Measurements from ENCODE around the gene WWOX.

The WWOX gene

DNA sequence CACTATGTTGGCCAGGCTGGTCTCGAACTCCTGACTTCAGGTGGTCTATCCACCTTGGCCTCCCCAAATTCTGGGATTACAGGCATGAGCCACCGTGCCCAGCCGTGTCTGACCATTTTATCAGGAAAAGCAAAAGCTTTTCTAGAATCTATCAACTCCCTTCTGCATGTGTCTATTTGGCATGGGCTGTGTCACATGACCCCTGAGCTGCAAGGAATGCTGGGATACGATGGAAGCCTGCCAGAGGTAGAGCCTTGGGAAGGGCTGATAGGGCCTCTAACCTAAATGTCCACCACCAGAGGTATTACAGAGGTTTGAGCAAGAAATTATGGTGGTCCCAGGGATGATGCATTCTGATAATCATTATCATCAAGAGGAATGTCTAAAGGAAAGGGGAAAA is 616.2 kb downstream of the WWOX start:
- DNase-seq: no peak

DNA sequence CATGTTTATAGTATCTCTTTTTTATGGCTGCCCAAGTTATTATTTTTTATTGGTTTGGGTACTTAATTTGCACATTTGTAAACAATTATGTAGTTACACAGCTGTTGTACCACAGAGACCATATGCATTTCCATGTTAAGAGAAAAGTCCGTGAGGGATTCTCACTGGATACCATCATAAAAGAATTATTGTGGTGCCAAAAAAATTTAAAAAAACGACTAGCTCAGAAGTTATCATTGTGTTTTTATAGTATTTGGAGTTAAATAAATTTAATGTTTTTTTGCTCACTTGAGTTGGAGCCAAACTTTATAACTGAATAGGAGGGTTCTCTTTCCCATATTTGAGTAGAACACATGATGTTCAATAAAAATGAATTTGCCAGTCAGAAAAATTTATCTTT is 618.7 kb downstream of the WWOX start:
- DNase-seq: no peak

- DNase-seq: no peak
Measured at GRCh38 chr16:78720416-78720815, 621.0 kb downstream of the WWOX start.

DNA sequence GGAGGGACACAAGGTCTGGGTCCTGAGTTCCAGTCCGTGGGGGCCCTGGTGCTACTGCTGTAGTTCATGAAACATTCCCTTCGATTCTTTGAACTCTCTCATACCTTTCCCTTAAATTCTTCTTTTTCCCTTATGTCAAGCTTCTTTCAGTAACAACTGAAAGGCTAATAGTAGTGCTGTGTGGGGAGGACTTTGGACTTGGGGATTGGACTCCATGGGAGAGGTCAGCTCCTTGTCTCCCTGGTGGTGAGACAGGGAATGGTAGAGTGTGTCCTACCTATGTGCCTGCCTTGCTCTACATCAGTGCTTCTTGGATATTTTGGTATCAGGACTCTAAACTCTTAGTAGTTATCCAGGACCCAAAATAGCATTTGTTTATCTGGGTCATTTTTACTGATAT is 628.1 kb downstream of the WWOX start:
- no peak for DNase-seq

DNA sequence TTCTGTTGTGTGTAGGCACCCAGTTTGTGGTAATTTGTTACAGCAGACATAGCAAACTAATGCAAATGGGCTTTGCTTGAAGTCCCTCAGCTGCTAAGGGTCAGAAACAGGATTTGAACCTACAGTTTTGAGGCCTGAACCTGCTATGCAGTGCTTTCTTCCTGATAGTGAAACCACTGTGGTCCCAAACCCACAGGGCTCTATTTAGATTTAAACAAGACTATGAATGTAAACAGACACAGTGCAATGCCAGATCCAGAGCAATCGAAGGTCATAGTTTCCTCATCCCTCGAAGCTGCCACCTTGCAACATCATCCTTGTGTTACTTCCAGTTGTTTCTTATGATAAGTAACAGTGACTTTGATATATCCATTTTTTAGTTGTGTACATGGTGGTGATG is 630.2 kb downstream of the WWOX start:
- no peak for DNase-seq

GRCh38 chr16:78731785-78732184 is 632.3 kb downstream of the WWOX start:
- DNase-seq: no peak

DNA sequence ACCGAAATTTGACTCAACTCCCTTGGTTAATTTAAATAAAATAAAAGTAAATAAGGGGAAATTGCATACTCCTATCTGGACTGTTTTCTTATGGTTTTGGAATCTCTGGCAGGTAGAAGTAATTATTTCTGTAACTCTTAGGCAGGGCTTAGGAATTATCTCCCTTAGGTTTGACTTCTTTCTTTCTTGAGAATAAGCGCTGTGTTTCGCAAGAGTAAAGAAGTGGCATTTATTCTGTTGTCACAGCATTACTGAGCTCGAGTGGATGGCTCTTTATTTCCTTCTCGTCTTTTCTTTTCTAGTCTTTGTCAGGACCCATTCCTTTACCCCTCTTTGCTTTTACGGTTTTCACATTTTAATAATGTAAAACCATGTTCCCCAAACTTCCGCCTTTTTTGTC is 633.2 kb downstream of the WWOX start:
- DNase-seq: no peak

- DNase-seq: no peak
Measured at GRCh38 chr16:78735337-78735736, 635.9 kb downstream of the WWOX start.

GRCh38 chr16:78737630-78738029 is 638.2 kb downstream of the WWOX start:
- DNase-seq: no peak

- no peak for DNase-seq
Measured at GRCh38 chr16:78738557-78738956, 639.1 kb downstream of the WWOX start.

DNA sequence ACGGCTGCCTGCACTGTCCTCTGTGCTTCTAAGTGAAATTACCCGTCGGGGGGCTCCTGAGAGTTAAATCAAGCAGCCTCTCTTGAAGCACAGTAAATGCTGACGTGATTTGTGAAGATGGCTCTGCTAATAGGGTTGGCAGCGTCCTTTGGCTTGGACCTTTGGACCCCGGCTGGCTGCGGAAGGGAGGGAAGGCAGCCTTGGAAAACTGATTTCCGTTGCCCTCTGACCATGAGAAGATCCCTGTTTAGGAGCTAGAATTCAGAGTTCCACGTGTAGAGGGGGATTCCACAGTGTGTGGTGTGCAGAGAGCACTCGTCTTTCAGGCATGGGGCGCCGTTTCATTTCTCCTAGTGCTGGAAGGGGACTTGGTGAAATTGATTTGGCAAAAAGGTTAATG is 640.8 kb downstream of the WWOX start:
- DNase-seq: no peak

DNA sequence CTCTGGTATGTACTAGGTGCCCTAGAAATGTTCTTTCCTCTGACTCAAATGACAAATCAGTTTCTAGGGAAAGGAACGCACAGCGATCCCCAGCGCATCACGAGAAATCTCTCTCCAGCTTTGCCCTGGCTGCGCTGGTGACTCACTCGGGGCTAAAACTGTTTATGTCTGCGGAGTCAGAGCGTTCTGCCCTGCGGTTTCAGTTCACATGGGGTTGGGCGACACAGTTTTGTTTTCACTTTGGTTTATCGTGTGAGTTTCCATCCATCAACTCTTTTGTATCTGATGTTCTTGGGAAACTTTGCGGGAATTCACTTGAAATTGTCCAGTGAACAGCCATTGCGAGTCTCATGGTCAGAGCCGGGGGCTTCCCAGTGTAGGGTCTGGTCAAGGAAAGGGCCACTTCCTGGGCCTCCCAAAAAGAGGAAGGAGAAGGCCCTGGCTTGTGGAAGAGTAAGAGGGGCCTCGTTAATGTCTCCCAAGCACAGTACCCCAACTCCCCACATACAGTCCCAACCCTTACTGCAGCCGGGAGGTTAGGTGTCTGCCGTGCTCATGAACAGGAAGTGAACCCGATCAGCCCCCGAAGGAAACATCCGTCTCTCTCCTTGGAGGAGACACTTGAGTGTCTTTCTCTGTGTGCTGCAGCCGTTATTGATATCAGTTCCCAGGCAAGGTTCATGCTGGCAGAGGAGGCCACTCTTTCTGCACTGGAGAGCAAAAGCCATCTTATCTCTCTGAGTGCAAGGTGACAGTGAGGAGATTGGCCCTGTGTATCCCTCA is 643.2 kb downstream of the WWOX start:
- DNase-seq: no peak

GRCh38 chr16:78743556-78743955 is 644.1 kb downstream of the WWOX start:
- no peak for DNase-seq

GRCh38 chr16:78744099-78744498 is 644.6 kb downstream of the WWOX start:
- DNase-seq: no peak

- DNase-seq: no peak
Measured at GRCh38 chr16:78744796-78745107, 645.3 kb downstream of the WWOX start.

DNA sequence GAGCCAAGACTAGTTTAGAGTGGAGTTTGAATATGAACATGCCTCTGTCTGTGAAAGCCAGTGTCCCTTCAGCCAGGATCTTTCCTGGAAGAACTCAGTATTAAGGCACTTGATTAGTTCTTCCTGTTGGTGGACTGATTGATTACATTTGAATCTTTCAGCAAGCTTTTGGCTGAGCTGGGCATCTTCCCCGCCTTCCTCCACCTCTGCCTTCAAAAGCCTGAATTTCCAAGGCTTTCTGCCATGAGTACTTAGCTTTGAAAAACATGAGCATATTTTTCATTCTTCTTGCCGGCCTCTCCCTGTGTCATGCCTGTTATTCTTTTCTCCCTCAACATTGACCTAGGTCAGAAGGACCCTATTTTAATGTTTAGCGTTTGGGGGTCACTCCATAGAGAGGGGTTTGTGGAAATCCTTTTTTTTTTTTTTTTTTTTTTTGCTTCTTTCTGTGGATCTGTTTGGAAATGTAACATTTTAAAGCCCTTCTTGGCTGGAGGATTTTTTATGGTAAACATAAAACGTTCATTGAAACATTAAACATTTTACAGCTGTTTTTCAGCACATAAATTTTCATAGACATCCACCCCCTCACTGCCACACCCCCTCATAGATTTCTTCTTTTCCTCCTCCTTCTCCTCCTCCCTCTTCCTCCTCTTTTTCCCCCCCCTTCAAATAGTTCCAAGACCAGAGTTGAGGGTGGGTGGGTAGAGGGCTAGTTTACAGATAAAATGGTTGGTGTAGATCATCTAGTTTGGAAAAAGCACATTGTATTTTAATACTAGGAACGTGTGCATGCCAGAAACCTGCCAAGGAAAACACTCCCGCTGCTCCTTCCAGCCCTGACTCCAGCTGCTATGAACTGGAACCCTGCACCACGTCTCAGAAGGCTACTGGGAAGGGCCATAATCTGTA is 645.9 kb downstream of the WWOX start:
- no peak for DNase-seq

GRCh38 chr16:78746718-78747117 is 647.3 kb downstream of the WWOX start:
- DNase-seq: no peak

DNA sequence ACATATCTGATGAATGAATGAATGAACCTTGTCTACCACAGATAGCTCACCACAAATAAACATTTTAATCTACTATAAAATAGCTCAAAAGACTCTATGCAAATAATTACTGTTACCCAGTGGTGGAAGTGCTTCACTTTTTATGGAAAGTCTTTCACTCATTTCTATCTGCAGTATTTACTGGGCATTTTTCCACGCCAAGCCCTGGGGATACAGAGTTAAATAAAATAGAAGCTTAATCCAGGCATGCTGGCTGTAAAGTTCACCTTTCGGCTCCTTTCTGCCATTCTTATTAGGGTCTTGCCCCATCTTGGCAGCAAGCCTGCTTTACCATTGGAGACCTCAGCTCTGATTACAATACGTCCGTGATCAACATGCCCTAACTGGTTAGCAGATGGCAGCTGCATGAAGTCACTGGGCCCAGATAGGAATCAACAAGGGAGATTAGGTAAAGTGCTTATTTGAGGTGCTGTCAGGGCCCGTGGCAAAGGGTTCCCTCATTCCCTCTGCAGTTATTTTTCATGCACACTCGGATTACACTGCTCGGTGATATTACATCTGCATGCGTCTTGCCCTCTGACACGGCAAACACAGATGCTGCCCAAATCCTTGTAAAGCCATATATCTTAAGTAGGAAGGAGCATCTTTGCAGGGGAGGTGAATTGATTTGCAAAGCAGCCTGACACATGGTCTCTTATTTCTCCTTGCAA is 648.9 kb downstream of the WWOX start:
- no peak for DNase-seq

- no peak for DNase-seq
Measured at GRCh38 chr16:78749745-78750268, 650.4 kb downstream of the WWOX start.

DNA sequence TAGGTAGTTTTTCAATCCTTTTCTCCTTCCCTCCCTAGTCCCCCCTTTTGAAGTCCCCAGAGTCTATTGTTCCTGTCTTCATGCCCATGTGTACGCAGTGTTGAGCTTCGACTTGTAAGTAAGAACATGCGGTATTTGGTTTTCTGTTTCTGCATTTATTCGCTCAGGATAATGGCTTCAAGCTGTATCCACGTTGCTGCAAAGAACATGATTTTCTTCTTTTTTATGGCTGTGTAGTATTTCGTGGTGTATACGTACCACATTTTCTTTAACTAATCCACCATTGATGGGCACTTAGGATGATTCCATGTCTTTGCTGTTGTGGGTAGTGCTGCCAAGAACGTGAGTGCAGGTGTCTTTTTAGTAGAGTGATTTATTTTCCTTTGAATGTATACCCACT is 651.2 kb downstream of the WWOX start:
- no peak for DNase-seq

- no peak for DNase-seq
Measured at GRCh38 chr16:78751601-78752000, 652.1 kb downstream of the WWOX start.

GRCh38 chr16:78754713-78755112 is 655.3 kb downstream of the WWOX start:
- DNase-seq: no peak
